NCI-H446 treated with DMSO at 0.1 percent for 48 hours (cell line): ENCODE results near the gene NUMB.

ENCODE experiments used
- DNase-seq: peaks from one replicate; lab custom pipeline; 2025; lab: John Stamatoyannopoulos, UW

Gene NUMB

DNA sequence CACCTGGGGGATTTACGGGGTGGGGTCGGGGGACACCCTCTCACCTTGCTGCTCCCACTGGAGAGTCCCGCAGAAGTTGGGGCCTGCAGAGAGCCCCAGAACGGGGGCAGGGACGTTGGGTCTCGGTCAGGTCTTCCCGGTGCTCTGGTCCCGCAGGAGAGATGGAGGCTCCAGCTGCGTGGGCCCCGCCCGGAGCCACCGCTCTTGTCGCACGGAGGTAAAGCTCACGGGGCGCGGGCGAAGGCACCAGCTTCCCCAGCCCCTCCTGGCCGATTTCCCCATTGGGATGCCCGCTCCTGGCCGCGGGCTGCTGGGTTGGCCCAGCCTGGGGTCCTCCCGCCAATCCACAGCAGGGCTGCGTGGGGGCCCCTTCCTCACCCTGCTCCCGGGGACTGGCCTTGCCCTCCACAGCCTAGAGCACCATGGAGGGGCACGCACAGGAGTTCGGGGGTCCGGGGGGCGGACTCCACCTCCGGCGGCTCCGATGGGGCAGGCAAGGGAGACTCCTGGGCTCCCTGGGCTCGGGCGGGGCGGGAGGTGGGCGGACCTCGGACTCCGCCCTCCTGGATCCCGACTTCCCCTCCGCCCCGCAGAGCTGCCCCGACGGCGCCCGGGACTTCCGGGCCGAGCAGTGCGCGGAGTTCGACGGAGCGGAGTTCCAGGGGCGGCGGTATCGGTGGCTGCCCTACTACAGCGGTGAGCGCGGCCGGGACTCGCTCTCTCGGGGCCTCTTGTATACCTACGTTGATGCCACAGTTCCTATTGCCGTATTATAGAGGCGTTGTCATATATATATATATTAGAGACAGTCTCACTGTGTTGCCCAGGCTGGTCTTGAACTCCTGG is 212.6 kb downstream of the NUMB start:
- no peak for DNase-seq

DNA sequence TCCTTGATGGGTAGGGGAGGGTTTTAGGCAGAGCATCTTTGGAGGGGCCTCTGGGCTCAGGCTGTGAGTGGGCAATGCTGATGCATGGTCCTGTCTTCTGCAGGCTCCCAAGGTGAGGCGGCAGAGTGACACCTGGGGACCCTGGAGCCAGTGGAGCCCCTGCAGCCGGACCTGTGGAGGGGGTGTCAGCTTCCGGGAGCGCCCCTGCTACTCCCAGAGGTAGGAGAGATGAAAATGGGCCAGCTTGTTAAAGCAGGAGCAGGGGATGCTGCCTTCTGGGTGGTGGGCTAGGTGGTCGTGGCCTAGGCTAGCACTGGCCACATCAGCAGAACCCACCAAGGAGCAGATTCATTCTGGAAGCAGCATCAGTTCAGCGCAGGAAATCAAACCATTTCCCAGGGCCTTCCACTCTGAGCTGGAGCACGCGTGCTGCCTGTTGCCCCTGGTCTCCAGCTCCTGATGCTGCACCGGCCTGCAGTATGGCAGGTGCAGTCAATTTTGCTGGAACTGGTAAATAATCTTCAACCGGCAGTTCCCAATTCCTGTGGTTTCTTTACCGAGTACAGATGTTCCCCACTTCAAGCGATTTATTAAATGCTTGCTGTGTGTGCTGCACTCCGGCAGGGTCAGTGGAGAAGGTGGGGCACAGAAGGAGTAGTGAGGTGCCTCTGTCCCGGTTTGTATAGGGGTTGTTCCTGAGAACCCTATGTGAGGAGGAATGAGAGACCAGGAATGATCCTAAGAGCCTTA is 213.6 kb downstream of the NUMB start:
- no peak for DNase-seq

DNA sequence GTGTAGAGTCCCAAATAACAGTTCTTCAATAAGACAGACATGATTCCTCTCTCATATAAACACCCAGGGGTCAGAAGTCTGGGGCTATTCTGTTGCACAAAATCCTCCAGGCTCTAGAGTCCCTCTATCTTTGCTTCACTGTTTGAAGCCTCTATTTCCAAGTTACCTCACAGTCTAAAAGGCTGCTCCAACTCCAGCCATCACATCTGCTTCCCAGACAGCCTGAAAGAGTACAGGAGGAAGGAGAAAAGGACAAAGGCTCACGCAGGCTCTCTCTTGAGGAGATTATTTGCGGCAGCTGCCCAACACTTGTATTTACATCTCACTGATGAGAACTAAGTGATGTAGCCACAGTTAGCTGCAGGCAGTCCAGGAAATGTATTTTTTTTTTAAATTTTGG is 214.6 kb downstream of the NUMB start:
- DNase-seq: no peak

DNA sequence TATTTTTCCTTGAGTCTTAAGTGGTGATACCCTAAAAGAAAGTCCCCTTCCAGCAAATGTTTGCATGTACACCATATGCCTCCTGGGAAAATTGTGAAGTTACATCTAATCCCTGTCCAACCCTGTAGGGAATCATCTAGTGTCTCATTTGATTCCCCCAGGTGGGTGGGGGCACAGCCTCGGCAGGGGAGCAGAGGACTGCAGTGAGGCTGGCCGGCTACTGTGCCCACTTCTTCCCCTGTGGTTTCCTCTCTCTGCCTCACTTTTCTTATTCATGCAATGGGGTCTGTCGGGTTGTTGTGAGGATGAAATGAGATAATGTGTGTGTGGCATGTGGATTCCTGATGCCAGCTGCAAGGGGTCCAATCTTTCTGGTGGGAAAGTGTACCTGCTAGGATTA is 215.0 kb downstream of the NUMB start:
- DNase-seq: no peak

DNA sequence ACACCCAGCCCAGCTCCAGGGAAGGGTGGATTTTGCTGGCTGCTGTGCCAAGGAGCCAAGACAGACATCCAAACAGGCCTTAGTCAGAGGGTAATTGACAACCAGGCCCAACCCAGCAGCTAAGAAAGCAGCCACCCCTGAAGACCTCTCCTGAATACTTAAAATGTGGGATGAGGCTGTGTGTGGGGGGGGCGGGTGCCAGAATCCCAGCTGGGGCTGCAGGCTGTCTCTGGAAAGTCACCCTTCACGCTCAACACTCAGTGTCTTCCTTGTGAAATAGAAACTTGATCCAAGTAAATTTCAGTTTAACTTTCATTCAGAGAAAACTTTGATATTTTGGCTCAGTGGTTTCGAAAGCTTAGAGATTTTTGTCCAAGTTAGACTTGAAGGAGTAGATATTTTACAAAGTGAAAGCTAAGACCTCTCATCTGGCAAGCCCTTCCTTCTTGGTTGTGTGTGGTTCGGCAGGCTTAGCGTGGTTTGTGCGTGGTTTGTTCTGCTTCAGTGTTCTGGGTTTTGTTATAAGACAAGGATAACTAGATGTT is 215.9 kb downstream of the NUMB start:
- no peak for DNase-seq

DNA sequence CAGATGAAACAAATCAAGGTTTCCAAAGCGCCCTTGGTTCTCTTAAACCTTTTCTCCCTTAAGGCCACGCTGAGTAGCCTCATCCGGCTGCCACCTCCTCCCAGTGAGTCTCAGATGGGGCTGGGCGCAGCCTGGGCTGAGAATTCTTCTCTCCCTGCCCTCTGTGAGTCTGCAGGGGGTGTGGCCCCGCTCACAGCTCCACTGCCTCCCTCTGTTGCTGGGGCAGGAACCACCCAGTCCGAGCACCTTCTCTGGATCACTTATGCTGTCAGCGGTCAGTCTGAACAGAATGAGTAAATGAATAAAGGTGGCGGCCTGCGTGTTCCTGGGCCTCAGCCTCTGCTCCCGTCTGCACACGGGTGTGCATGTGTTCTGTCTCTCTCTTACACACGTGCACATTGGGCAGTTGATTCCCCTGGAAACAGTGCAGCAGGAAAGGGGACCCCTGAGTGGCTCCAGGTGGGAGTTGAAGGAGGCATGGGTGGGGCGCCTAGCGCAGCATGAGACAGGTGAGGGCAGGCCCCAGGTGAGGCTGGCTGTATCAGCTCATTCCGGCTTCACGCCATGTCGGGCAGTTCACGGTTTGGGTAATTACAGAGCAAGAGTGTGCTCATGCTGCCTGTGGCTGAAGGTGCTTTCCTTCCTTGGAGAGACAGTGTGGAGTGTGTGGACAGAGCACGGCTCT is 216.7 kb downstream of the NUMB start:
- DNase-seq: no peak

DNA sequence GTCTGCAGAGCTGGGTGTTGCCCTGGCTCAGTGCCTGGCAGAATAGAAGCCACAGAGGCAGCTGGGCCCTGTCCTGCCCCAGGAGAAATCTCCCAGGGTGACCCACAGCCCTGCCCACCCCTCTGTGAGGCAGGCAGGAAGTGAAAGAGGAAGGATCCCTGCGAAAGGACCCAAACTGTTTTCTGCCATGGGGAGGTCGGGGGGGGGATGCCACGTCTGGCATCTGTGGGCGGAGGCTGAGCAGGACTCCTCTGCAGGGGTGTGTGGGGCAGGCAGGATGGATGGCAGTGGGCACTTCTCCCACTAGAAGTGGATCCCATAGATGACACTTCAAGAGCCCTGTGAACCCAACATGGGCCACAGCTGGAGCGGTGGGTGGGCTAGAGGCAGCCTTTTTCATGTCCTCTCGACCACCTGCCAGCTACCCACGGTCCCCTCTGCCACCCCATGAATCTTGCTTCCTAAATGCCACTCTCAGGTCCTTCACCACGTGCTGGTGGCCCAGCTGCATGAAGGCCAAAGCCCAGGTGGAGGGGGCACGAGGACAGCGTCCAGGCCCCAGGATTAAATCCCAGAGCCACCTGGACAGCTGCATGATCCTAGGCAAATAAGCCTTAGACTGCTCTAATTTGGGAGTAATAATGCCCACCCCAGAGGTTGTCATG is 217.4 kb downstream of the NUMB start:
- DNase-seq: no peak

DNA sequence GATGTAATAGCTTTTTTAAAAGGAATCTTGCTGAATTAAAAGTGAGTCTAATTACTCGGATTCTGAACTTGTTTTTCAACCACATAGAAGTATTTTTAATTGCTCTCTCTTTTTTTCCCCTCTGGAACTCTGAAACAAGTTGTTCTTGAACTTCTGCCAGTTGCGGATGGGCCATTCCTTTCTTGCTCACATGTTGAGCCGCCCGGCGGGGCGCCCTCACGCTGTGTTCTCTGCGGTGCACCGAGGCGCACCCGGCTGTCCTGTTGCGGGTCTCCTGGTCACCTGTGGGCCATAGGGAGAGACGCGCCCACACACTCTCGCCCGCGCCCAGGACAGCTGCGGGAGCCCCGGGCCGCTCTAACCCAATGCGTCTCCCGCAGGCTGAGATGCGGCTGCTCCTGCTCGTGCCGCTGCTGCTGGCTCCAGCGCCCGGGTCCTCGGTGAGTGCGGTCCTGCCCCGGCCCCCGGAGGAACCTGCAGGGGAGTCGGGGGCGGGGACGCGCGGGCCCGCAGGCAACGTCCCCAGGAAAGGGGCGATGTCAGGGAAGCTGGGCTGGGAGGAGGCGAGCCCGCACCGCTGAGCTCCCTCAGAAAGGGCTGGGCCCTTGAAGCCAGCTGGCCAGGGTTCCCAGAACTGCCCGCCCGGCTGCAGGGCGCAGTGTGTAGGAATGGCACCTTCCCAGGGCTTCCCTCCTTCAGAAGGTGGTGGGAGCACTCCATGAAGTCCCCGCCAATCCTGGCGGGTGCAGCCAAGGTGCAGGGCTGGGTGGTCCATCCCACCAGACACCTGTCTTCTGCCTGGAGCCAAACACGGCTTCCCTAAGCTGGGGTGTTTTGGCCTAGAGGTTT is 218.7 kb downstream of the NUMB start:
- no peak for DNase-seq

DNA sequence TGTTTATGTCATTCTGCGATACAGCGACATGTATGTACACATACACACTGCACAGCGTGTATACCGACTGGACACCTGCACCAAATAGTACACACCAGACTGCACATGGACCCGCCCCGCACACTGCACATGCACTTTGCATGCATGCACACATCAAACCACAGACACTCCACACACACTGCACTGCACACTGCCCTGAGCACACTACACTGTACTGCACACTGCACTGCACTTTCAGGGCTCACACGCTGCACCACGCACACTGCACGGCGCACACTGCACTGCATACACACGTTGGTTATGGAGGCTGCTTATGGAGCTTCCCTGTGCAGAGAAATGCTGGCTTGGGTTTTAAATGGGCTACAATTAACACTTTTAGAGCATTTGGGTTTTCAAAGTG is 219.4 kb downstream of the NUMB start:
- DNase-seq: no peak

DNA sequence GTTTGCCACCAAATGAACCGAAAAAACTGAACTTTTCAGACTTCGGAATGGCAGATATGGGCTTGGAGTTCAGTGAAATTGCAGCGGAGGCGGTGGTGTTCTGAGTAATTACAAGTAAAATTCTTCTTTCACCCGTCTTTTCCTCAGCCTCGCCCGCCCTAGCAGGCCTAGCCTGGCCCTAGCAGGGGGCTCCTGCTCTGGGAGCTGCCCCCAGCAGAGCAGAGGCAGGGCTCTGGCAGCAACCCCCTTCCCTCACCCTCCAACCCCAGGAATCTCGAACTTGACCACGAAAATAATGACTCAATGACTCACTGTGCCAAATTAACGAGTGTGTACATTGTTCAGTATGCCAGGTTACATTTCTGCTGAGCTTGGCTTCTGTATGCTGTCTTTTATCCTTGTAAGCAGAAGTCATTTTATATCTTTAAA is 219.9 kb downstream of the NUMB start:
- no peak for DNase-seq

DNA sequence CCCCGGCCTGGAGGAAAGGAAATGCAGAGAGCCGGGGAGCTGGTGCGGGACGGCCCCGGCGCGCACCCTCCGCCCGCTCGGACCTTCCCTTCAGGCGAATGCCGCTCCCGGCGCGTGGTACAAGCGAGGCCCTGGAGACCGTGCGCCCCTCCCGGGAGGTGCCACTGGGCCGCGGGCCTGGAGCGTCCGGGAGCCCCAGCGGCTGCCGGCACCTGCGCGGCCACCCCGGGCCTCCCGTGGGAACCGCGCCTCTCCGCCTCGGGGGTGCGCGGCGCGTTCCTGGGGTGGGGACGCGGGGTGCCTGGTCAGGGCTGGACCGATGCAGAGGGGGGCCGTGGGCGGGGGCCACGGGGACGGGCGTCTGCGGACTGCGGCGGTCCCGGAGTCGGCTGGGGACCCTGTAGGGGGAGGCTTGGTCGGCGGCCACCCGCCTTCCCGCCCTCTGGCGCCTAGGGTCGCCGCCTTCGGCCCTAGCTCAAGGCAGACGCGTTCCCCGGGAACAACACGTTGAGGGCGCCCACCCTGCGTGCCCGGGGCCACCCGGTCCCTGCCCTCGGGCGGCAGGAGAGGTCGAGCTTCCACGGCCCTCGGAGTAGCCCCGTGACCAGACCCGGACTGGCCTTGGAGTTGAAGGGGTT is 220.4 kb downstream of the NUMB start:
- DNase-seq: no peak

DNA sequence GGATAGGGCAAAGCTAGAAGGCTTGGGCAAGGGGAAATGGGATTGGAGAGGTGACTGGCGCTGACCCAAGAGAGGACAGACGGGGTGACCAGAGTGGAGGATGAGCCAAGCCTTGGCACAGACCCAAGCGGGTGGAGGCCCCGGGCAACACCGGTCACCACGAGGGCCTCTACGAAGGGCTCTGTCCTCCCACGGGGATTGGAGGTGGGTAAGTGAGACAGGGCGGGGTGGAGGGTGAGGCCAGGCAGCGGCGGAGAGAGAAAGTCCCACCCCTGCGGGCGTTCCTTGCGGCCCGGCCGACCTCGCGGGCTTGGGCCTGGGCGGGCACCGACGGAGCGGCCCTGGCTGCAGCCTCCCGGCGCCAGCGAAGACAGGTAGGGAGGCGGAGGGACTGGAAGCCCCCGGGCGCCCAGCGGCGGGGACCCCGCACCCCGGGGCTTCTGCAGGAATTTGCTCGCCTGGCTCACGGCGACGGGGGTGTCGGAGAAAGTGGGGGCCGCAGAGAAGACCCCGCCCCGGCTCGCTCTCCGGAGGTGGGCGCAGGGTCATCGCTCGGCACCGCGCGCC is 221.0 kb downstream of the NUMB start, which contains the start of gene PAPLN:
TSS of gene PAPLN (plus strand) at position 288 of the 567 bp plus-strand sequence. CDS start 2,273 bp downstream, outside the sequence.
- DNase-seq: no peak

DNA sequence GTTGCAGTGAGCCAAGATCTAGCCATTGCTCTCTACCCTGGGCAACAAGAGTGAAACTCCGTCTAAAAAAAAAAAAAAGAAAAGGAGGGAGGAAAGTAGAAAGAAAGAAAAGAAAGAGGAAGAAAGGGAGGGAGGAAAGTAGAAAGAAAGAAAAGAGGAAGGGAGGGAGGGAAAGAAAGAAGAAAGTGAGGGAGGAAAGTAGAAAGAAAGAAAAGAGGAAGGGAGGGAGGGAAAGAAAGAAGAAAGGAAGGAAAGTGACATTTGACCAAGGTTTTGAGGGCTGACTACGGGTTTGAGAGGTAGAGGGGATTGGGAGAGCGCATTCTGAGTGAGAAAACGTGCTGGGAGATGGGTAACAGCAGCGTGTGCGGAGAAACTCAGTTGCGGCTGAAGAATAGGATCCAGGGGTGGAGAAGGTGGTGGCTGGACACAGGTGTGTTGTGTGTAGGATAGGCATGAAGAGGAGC is 221.6 kb downstream of the NUMB start:
- DNase-seq: no peak

DNA sequence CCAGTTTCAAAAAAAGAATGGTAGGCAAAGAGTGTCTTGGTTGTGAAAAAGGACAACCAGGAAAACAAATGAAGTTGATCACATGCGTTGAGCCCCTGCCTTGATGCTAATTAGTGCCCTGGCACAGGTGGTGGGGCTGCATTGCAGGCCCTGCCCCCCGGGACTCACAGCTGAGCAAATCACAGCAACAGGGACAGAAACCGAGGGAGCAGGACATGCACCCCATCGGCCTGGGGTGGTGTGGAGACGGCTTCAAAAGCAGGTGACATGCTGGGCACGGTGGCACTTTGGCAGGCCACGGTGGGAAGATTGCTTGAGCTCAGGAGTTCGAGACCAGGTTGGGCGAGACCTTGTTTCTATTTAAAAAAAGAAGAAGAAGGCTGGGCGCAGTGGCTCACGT is 222.2 kb downstream of the NUMB start:
- DNase-seq: no peak

DNA sequence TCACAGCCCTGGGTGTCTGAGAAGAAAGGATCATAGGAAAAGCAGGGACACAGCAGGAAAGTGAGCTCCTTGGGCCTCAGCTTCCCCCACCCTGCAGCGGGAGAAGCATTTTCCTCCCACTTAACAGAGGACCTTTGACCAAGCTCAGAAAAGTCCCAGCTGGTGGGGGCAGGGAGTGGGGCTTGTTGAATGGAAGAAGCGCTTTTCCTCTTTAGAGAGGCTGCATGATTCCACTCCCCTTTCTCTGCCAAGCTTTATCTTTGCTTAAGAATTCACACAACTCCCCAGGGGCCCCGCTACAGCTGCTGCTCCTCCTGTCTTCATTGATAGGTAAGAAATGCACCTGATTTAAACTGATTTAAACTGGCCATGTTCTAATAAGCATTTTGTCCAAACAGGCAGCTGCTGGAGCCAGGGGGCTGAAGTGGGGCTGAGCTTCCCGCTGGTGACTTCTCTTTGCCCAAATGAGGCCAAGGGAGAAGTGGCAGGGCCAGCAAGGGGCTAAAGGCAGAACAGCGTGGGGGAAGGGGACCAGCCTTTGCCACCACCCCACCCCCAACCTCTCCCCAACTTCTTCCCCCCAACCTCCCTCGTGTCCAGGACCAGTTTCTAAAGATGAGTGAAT is 222.7 kb downstream of the NUMB start:
- no peak for DNase-seq

DNA sequence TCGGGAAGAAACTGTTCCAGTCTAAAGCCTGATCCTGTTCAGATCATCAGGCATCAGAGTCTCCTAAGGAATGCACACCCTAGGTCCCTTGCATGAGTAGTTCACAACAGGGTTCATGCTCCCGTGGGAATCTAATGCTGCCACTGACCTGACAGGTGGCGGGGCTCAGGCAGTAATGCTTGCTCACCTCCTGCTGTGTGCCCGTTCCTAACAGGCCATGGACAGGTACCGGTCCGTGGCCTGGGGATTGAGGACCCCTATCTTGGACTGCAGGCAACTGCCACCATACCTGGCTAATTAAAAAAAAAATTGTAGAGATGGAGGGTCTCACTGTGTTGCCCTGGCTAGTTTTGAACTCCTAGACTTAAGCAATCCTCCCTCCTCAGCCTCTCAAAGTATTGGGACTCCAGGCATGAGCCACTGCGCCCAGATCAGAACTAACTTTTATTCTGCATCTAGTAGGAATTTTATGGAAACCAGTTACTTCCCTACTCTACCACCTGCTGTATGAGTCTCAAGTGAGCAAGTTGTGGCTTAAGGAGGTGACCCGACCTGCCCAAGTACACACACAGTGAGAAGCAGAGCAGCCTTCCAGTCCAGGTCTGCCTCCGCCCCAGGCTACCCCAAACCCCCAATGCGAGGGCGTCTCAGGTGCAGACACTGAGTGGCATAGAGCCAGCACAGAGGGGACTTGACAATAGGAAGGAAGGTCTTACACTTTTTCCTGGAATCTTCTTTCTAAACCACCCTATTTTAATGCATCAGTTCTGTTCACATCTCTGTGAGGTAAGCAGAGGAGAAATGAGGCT is 223.6 kb downstream of the NUMB start:
- DNase-seq: no peak

DNA sequence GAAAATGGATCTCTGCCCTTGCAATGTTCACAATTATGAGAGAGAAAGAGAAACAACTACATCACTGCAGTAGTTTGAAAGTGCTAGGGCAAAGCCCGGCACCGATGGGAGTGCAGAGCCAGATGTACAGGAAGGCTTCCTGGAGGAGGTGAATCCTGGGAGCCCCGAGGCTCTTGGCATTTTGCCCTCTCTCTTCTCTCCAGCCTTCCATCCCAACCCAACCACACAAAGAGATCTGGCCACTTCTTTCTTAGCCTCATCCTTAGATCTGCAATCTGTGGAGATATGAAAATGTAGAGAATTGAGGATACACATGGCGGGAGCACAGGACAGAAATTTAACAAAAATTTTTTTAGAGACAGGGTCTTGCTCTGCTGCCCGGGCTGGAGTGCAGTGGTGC is 224.3 kb downstream of the NUMB start:
- no peak for DNase-seq

DNA sequence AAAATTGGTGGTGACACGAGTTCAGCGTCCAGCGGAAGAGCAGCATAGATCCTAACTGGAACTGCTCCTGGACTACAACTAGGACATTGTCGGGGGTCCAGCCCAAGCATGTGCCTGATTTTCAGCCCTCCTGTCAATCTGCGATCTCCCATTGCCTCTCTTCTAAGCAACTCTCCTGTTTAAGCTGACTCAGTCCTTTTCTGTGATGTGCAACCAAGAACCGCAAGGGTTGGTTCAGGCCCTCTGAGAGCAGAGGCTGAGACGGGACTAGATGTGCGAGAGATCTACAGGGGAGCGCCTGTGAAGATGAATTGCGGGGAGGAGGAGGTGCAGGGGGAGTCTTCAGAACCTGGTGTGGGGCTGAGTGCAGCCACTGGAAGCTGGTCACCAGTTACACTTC is 224.8 kb downstream of the NUMB start:
- no peak for DNase-seq

DNA sequence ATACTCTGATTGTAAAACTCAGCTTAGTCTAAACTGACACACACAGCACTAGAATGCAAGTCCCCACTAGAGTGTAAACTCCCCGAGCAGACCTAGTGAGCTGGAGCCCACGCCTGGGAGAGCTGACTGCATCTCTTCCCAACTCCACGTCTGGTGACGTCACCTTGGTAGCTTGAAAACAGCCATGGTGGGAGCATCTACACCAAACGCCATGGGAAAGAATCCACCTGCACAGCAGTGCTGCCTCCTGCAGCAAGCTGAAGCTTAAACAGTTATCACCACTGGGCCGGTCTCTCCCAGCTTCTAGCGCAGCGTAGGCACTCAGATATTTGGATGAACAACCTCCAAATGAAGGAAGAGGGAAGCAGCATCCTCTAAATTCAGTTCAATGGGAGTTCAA is 225.4 kb downstream of the NUMB start:
- no peak for DNase-seq
